ENCODE results near the gene LRRC55. TPM values are rescaled to one million over a fixed set of nuclear protein-coding genes. Genes with fewer than 3 reads are reported as not detected.

The LRRC55 gene
- 0.10 TPM in 1 of 2 replicates, not detected in the other for total RNA-seq
- not detected in 2 replicates for polyA plus RNA-seq

- Histone ChIP-seq H4K20me1 (ENCODE audit: insufficient read depth, poor library complexity, severe bottlenecking) (no peaks in the 10 kb centered on the region), H3K79me2 (no peaks in the 10 kb centered on the region), H3K4me3 (no peak within 1 kb of the TSS), H3K9me3 (ENCODE audit: low read depth) (no peaks in the 10 kb centered on the region), H3K4me1 (ENCODE audit: insufficient read depth) (no peaks in the 10 kb centered on the region), H3K9me2 (replicated peaks; ENCODE audit: insufficient read depth) (no peaks in the 10 kb centered on the region), H3K27me3 (peaks cover 40% of the 10 kb centered on the region), H3K4me2 (no peak within 1 kb of the TSS), H3K36me3 (replicated peaks; ENCODE audit: insufficient read depth, low read depth) (no peaks in the 10 kb centered on the region), H3K27ac (no peak within 1 kb of the TSS), H2AFZ (no peak within 1 kb of the TSS)
- TF ChIP-seq EZH2phosphoT487 (IDR thresholded peaks at IDR 0.05; ENCODE audit: low read depth, severe bottlenecking, unreplicated experiment) (no peak), EZH2 (IDR thresholded peaks at IDR 0.05; ENCODE audit: borderline replicate concordance) (no peak), CTCF (IDR thresholded peaks at IDR 0.05; ENCODE audit: poor library complexity) (no peak)
- 89% methylated on average over 15 of the region's 15 CpGs for WGBS (ENCODE audit: low lambda C conversion rate, missing lambda C conversion rate)
- no peak for DNase-seq (ENCODE audit: low spot score)
Measured at GRCh38 chr11:57181678-57182305, at the start of gene LRRC55. Gene LRRC55, plus strand, starts transcription at chr11:57181953. Its CDS starts 70 bp downstream, at chr11:57182023.

GRCh38 chr11:57133366-57134038 lies 48.3 kb upstream of the LRRC55 start:
- Histone ChIP-seq H3K36me3 (replicated peaks; ENCODE audit: insufficient read depth, low read depth) (no peaks in the 10 kb centered on the region), H4K20me1 (ENCODE audit: insufficient read depth, poor library complexity, severe bottlenecking) (no peaks in the 10 kb centered on the region), H3K9me2 (replicated peaks; ENCODE audit: insufficient read depth) (no peaks in the 10 kb centered on the region), H3K79me2 (no peaks in the 10 kb centered on the region), H3K27ac (no peak overlapping the region), H3K9me3 (ENCODE audit: low read depth) (no peaks in the 10 kb centered on the region), H3K27me3 (no peaks in the 10 kb centered on the region), H3K4me2 (no peak overlapping the region), H3K4me1 (ENCODE audit: insufficient read depth) (no peaks in the 10 kb centered on the region), H2AFZ (no peak overlapping the region), H3K4me3 (no peak overlapping the region)
- TF ChIP-seq EZH2 (IDR thresholded peaks at IDR 0.05; ENCODE audit: borderline replicate concordance) (no peak), EZH2phosphoT487 (IDR thresholded peaks at IDR 0.05; ENCODE audit: low read depth, severe bottlenecking, unreplicated experiment) (no peak), CTCF (IDR thresholded peaks at IDR 0.05; ENCODE audit: poor library complexity) (no peak)
- 92% methylated on average over 3 of the region's 3 CpGs for WGBS (ENCODE audit: low lambda C conversion rate, missing lambda C conversion rate)
- DNase-seq (ENCODE audit: low spot score), result no peak

GRCh38 chr11:57134284-57134683 lies 47.5 kb upstream of the LRRC55 start:
- H3K9me2 ChIP-seq (replicated peaks; ENCODE audit: insufficient read depth), result no peaks in the 10 kb centered on the region
- no peaks in the 10 kb centered on the region for H3K9me3 ChIP-seq (ENCODE audit: low read depth)
- no peaks in the 10 kb centered on the region for H3K79me2 ChIP-seq
- TF ChIP-seq EZH2phosphoT487 (IDR thresholded peaks at IDR 0.05; ENCODE audit: low read depth, severe bottlenecking, unreplicated experiment) (no peak), CTCF (IDR thresholded peaks at IDR 0.05; ENCODE audit: poor library complexity) (no peak), EZH2 (IDR thresholded peaks at IDR 0.05; ENCODE audit: borderline replicate concordance) (no peak)
- WGBS (ENCODE audit: low lambda C conversion rate, missing lambda C conversion rate), result 76% methylated on average over 1 of the region's 1 CpG
- no peaks in the 10 kb centered on the region for H4K20me1 ChIP-seq (ENCODE audit: insufficient read depth, poor library complexity, severe bottlenecking)
- H3K4me2 ChIP-seq, result no peak overlapping the region
- no peak overlapping the region for H3K4me3 ChIP-seq
- DNase-seq (ENCODE audit: low spot score), result no peak
- H3K4me1 ChIP-seq (ENCODE audit: insufficient read depth), result no peaks in the 10 kb centered on the region
- H3K27me3 ChIP-seq, result no peaks in the 10 kb centered on the region
- H3K36me3 ChIP-seq (replicated peaks; ENCODE audit: insufficient read depth, low read depth), result no peaks in the 10 kb centered on the region
- no peak overlapping the region for H3K27ac ChIP-seq
- H2AFZ ChIP-seq, result no peak overlapping the region

Measured in hepatocyte (in vitro differentiated cells).